GM13977 (cell line): Measurements from ENCODE around the gene C1orf74.

Experiments
- DNase-seq: peaks from one replicate; pipeline ENCODE4 v3.0.0; 2012; ENCODE audit warnings: low spot score
- in situ Hi-C: fragments of 300-500 bp; cut with MboI; formaldehyde crosslinking; loops from one replicate; pipeline ENCODE4 v1.12.0; 2022; ENCODE audit warnings: low sequenced_read_pairs, low pct_unique_long_range_greater_than_20kb, mixed read lengths, inconsistent platforms; ENCODE audit not compliant: unreplicated experiment
- TF ChIP-seq, protein P1 (sequence below): IDR thresholded peaks from 2 replicates; pipeline ENCODE4 v1.5.1; 2012; ENCODE audit warnings: mild to moderate bottlenecking, control low read depth; ENCODE audit not compliant: insufficient read depth; ENCODE audit errors: extremely low read depth, missing control alignments

The C1orf74 gene

DNA sequence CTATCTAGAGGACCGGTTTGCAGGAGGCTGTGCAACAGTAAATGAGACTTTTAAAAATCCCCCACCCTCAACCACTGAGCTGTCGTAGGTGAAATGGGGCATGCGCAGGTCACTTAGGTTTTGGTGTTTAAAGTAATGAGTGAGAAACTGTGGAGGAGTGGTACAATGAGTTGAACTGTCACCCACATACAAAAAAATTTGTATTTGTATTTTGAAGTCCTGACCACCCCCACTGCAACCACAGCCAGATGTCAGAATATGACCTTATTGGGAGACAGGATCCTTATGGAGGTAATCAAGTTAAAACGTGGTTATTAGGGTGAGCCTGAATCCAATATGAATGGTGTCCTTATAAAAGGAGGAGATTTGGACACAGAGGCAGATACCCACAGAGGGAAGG is 23.1 kb upstream of the C1orf74 start:
- peak; percentile 31 for DNase-seq
- in situ Hi-C loops = no loop called here
- TF ChIP-seq, protein P1, sequence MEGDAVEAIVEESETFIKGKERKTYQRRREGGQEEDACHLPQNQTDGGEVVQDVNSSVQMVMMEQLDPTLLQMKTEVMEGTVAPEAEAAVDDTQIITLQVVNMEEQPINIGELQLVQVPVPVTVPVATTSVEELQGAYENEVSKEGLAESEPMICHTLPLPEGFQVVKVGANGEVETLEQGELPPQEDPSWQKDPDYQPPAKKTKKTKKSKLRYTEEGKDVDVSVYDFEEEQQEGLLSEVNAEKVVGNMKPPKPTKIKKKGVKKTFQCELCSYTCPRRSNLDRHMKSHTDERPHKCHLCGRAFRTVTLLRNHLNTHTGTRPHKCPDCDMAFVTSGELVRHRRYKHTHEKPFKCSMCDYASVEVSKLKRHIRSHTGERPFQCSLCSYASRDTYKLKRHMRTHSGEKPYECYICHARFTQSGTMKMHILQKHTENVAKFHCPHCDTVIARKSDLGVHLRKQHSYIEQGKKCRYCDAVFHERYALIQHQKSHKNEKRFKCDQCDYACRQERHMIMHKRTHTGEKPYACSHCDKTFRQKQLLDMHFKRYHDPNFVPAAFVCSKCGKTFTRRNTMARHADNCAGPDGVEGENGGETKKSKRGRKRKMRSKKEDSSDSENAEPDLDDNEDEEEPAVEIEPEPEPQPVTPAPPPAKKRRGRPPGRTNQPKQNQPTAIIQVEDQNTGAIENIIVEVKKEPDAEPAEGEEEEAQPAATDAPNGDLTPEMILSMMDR = no peak

DNA sequence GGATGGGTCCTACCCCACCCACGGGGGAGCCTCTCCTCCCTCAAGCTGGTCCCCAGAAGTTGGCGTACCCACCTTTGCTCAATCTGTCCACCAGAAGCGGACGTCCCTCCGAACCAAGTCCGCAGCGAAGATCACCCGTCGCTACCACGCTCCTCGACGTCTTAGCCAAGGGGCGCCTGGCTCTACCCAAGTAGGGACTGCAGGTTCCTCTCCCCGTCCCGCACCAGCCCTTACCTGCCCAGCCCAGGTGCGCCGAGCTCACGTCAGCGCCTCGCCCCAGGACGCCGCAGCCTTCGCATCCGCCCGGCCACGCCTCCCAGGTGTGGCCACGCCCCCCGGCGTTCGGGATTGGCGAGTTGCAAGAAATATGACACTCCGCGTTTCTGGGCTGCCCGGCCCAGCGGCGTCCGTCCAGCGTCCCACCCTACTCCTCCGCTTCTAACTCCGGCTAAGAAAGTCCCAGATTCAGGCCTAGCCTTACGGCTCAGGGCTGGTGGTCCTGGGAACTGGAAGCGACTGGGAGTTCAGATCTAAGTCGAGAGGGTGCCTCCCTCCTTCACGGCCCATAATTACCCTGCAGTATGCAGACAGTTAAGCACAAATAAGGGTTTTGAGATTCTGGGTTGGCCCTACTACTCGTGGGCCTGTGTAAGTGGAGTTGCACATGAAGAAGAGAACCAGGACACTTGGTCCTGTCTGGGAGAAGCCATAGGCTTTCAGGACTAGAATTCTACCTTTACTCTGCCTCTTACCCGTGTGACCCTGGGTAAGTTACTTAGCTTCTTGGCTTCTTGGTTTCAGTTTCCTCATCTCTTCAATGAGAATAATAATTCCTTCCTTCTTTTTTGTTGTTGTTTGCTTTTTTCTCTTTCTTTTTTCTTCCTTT is 21.8 kb upstream of the C1orf74 start, which contains the start of gene IRF6:
Gene IRF6, minus strand, starts transcription at position 268 of the 886 bp plus-strand sequence. CDS start 4,729 bp downstream, outside the sequence.
- DNase-seq = peak; percentile 86
- TF ChIP-seq, protein P1 = no peak
- in situ Hi-C loops = no loop called here

DNA sequence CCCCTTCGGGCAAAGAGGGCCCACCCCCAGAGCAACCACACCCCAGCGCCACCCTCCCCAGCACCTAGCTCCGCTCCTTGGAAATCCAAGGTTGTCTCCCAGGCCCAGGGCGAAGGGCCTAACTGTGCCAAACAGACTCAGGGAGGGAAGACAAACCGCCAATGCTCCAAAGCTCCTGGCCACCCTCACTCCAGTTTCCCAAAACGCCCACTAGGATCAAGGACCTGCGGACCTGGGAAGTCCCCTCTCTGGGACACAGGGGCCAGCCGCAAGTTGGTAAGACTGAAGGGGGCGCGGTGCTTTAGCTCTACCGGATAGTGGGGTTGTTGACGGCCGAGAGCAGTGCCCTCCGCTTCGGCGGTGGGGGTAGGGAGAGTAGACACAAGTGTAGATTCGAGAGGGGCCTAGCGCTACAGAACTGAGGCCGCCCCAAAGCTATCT is 21.0 kb upstream of the C1orf74 start:
- TF ChIP-seq, protein P1 = no peak
- in situ Hi-C loops = no loop called here
- DNase-seq = no peak

DNA sequence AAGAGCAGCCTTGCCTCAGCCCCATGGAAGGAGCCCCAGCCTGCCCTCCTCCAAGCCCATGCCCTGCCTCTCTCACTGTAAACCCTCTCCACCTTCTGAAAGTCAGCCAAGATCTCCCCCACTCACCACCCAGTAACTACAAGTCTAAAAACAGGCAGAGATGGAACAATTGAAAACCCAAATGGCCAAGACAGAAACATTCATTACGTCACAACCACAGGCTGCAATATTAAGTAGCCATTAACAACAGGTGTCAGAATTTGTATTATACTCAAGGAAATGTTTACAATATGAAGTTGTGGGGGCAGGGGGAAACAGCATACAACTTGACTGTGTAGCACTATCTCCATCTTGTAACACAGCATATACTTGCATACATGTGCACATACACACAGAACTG is 19.2 kb upstream of the C1orf74 start:
- TF ChIP-seq, protein P1 = no peak

DNA sequence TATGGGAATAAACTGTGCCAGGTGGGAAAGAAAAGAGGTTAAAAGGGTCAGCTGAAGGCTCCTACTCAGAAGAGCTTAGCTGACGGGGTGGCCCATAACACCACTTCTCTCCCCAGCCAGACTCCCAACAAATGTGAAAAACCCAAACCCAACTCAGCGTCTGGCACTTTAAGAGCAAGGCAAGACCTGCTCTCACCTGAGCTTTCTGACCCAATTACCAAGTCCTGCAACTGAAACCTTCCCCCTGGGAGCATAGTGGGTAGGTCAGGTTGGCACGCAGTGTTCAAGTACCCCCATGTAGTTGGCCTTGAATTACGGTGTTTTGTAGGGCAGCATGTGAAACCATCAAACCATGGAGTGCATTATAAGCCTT is 18.4 kb upstream of the C1orf74 start:
- TF ChIP-seq, protein P1 = no peak
- in situ Hi-C loops = no loop called here
- no peak for DNase-seq

More for the DNA sequence above, 19.2 kb upstream of the C1orf74 start:
- DNase-seq = no peak
- in situ Hi-C loops = no loop called here

DNA sequence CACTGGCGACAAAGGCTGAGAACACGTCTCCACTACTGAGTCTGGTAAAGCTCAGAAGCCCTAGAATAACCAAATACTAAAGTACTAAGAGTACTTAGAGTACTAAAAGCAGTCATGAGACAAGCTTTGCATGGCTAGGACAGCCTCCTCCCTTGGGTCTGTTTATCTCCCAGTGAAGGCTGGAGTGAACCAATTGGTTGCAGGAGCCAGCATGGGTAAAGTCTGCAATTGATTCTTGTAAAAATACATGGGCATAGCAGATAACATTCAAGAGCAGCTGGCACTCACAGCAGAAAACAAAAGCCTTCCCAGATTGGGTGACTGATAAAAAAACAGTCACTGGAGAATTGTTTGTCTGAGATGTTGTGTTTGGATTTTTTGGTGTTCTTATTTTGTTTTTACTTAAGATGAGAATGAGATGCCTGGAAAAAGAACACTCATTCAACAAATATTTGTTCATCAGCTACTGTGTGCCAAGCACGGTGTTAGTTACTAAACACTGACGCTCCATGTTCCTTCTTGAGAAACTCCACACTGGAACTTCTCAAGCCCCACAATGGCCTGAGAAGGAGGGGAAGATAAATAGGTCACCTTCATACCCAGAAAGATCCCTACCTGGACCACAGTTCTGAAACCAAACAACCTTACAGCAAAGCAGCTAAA is 17.9 kb upstream of the C1orf74 start:
- no peak for DNase-seq
- in situ Hi-C loops = no loop called here
- TF ChIP-seq, protein P1 = no peak
